Measurements from ENCODE around the gene TSPYL2. TPM values are rescaled to one million over a fixed set of nuclear protein-coding genes. Genes with fewer than 3 reads are reported as not detected.

Gene TSPYL2
- total RNA-seq, 1 donor from 2014 or later: 27.9 TPM

- no peak for DNase-seq (ENCODE audit: low spot score)
- H3K27ac Mint-ChIP-seq (ENCODE audit: unreplicated experiment): peak overlapping the region; percentile 20
- no peak overlapping the region for H3K4me3 Mint-ChIP-seq (ENCODE audit: unreplicated experiment)
These were observed 33.9 kb downstream of the TSPYL2 start for GRCh38 chrX:53116101-53116500.

GRCh38 chrX:53122013-53122412 lies 39.8 kb downstream of the TSPYL2 start:
- no peaks in the 10 kb centered on the region for H3K27me3 Mint-ChIP-seq (ENCODE audit: unreplicated experiment)
- H3K4me1 Mint-ChIP-seq (ENCODE audit: unreplicated experiment): no peaks in the 10 kb centered on the region
- peaks cover 3% of the 10 kb centered on the region for H3K36me3 Mint-ChIP-seq (ENCODE audit: low read depth, unreplicated experiment)
- no peak for TF ChIP-seq CTCF (IDR thresholded peaks at IDR 0.05; ENCODE audit: unreplicated experiment)
- no peak for DNase-seq (ENCODE audit: low spot score)
- no peak overlapping the region for H3K27ac Mint-ChIP-seq (ENCODE audit: unreplicated experiment)
- no peaks in the 10 kb centered on the region for H3K9me3 Mint-ChIP-seq (ENCODE audit: unreplicated experiment)
- no peak overlapping the region for H3K4me3 Mint-ChIP-seq (ENCODE audit: unreplicated experiment)

More at GRCh38 chrX:53116101-53116500, 33.9 kb downstream of the TSPYL2 start:
- Mint-ChIP-seq H3K9me3 (ENCODE audit: unreplicated experiment) (no peaks in the 10 kb centered on the region), H3K36me3 (ENCODE audit: low read depth, unreplicated experiment) (peaks cover 6% of the 10 kb centered on the region), H3K27me3 (ENCODE audit: unreplicated experiment) (no peaks in the 10 kb centered on the region), H3K4me1 (ENCODE audit: unreplicated experiment) (peaks cover 7% of the 10 kb centered on the region)
- no peak for TF ChIP-seq CTCF (IDR thresholded peaks at IDR 0.05; ENCODE audit: unreplicated experiment)

GRCh38 chrX:53125506-53125905 lies 43.3 kb downstream of the TSPYL2 start:
- no peak overlapping the region for H3K4me3 Mint-ChIP-seq (ENCODE audit: unreplicated experiment)
- H3K9me3 Mint-ChIP-seq (ENCODE audit: unreplicated experiment): no peaks in the 10 kb centered on the region
- no peaks in the 10 kb centered on the region for H3K4me1 Mint-ChIP-seq (ENCODE audit: unreplicated experiment)
- no peaks in the 10 kb centered on the region for H3K27me3 Mint-ChIP-seq (ENCODE audit: unreplicated experiment)
- H3K36me3 Mint-ChIP-seq (ENCODE audit: low read depth, unreplicated experiment): peaks cover 5% of the 10 kb centered on the region
- no peak for DNase-seq (ENCODE audit: low spot score)
- no peak overlapping the region for H3K27ac Mint-ChIP-seq (ENCODE audit: unreplicated experiment)
- TF ChIP-seq CTCF (IDR thresholded peaks at IDR 0.05; ENCODE audit: unreplicated experiment): no peak

- TF ChIP-seq CTCF (IDR thresholded peaks at IDR 0.05; ENCODE audit: unreplicated experiment): no peak
- H3K36me3 Mint-ChIP-seq (ENCODE audit: low read depth, unreplicated experiment): peaks cover 7% of the 10 kb centered on the region
- no peaks in the 10 kb centered on the region for H3K9me3 Mint-ChIP-seq (ENCODE audit: unreplicated experiment)
- H3K4me1 Mint-ChIP-seq (ENCODE audit: unreplicated experiment): no peaks in the 10 kb centered on the region
- no peak for DNase-seq (ENCODE audit: low spot score)
- no peak overlapping the region for H3K27ac Mint-ChIP-seq (ENCODE audit: unreplicated experiment)
- no peak overlapping the region for H3K4me3 Mint-ChIP-seq (ENCODE audit: unreplicated experiment)
- H3K27me3 Mint-ChIP-seq (ENCODE audit: unreplicated experiment): no peaks in the 10 kb centered on the region
These were observed 44.2 kb downstream of the TSPYL2 start for GRCh38 chrX:53126377-53126776.

- Mint-ChIP-seq H3K9me3 (ENCODE audit: unreplicated experiment) (no peaks in the 10 kb centered on the region), H3K27ac (ENCODE audit: unreplicated experiment) (no peak overlapping the region), H3K4me3 (ENCODE audit: unreplicated experiment) (no peak overlapping the region), H3K27me3 (ENCODE audit: unreplicated experiment) (no peaks in the 10 kb centered on the region), H3K36me3 (ENCODE audit: low read depth, unreplicated experiment) (peaks cover 7% of the 10 kb centered on the region), H3K4me1 (ENCODE audit: unreplicated experiment) (no peaks in the 10 kb centered on the region)
- no peak for TF ChIP-seq CTCF (IDR thresholded peaks at IDR 0.05; ENCODE audit: unreplicated experiment)
- no peak for DNase-seq (ENCODE audit: low spot score)
These were observed 46.1 kb downstream of the TSPYL2 start for GRCh38 chrX:53128097-53128749.

Measured in endothelial cell (in vitro differentiated cells).